Activated T-cell treated with anti-CD3 and anti-CD28 coated beads, Interleukin-2, amount 50 U/mL, for 1 hour (primary cell): ENCODE measurements around the gene KIF19.
"Not testable (repeated sequence)": the region's sequence is repeated elsewhere in the genome, so short reads cannot be mapped to it uniquely, and the experiment has no call there.

Experiments used
- DNase-seq: peaks from one replicate; pipeline ENCODE4 v3.0.0-alpha.2; 2020

KIF19 gene

GRCh38 chr17:74390680-74391653, 64.9 kb downstream of the KIF19 start:
- no peak for DNase-seq

- DNase-seq = no peak
Observed at GRCh38 chr17:74391771-74392170, 65.7 kb downstream of the KIF19 start.

GRCh38 chr17:74392848-74393247, 66.8 kb downstream of the KIF19 start:
- DNase-seq = no peak

- DNase-seq = no peak
Observed at GRCh38 chr17:74393346-74393942, 67.4 kb downstream of the KIF19 start.

GRCh38 chr17:74394275-74394950, 68.4 kb downstream of the KIF19 start:
- no peak for DNase-seq

GRCh38 chr17:74394977-74395376, 69.0 kb downstream of the KIF19 start:
- no peak for DNase-seq

GRCh38 chr17:74396567-74396966, 70.5 kb downstream of the KIF19 start:
- DNase-seq = no peak

- DNase-seq = no peak
Observed at GRCh38 chr17:74402048-74402447, 76.0 kb downstream of the KIF19 start.

GRCh38 chr17:74403512-74404137, 77.6 kb downstream of the KIF19 start:
- no peak for DNase-seq

GRCh38 chr17:74404218-74404617, 78.2 kb downstream of the KIF19 start:
- DNase-seq = no peak

- no peak for DNase-seq
Observed at GRCh38 chr17:74404789-74405188, 78.8 kb downstream of the KIF19 start.

GRCh38 chr17:74405311-74405710, 79.3 kb downstream of the KIF19 start:
- not testable (repeated sequence) for DNase-seq
